GM18907 (cell line): ENCODE data around the gene ACTL8.

Source experiments
- ATAC-seq: cut with Tn5 transposase; IDR thresholded peaks from one replicate; pipeline ENCODE4 v1.9.1; 2021; ENCODE audit warnings: mild to moderate bottlenecking, moderate library complexity; ENCODE audit not compliant: unreplicated experiment

ACTL8 gene

DNA sequence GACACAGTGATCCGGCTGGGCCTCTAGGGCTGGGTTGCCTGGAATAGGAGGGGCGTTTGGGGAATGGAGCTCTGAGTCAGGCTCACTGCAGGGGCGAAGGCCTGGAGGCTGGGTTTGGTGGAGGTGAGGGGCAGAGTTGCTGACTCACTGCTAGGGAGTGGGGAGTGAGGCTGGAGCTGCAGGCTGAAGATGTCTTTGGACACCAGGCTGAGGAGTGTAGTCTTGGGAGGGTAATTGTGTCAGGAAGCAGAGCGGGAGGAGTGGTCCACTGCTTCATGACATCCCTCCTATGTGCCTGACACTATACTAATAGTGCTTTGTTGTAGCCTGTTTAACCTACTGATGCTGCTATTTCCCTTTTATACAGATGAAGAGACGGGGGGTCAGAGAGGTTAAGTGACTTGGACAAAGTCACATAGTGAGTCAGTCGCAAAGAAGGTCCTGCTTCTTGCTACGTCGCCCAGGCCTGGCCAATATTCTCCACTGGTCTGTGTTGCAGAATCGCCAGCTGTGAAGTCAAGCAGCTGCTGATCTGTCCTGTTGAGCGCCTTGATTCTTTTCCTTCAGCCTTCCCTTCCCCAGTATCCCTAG lies 13.6 kb downstream of the ACTL8 start:
- no peak for ATAC-seq

DNA sequence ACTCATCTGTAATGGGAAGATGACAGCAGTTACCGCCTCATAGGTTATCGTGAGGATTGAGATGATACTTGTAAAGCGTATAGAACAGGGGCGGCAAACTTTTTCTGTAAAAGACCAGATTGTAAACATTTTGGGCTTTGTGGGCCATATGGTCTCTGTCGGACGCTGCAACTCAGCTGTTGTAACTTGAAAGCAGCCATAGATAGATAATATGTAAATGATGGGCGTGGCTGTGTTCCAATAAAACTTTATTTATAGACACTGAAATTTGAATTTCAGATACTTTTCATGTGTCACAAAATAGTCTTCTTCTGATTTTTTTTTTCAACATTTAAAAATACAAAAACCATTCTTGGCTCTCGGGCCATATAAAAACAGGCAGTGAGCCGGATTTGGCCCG lies 15.8 kb downstream of the ACTL8 start:
- no peak for ATAC-seq

DNA sequence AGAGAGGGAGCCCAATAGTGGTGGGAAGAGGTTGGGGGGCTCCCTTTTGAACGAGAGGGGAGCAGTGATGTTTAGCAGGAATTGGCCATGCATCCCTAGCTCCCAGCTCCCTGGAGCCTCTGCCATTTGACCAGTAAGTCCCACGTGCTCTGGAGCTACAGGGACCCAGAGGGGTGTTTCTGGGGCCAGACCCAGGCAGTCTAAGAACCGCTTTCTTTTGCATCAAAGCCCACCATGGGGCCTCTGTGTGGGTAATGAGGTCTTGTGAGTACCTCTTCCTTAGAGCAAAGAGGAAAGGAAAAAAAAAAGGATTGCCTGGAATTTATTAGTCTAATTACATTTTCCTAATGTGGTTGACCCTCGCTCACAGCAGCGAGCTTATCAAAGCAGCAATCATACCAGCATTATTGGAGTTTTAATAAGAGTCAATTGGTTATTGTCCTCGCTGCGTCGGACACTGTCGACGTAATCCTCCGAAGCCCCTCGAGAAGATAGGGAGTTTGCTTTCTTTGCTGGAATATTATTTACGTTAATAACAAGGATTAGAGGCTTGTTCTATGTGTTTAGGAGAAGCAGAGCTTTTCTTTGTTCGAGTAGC lies 17.6 kb downstream of the ACTL8 start:
- no peak for ATAC-seq

DNA sequence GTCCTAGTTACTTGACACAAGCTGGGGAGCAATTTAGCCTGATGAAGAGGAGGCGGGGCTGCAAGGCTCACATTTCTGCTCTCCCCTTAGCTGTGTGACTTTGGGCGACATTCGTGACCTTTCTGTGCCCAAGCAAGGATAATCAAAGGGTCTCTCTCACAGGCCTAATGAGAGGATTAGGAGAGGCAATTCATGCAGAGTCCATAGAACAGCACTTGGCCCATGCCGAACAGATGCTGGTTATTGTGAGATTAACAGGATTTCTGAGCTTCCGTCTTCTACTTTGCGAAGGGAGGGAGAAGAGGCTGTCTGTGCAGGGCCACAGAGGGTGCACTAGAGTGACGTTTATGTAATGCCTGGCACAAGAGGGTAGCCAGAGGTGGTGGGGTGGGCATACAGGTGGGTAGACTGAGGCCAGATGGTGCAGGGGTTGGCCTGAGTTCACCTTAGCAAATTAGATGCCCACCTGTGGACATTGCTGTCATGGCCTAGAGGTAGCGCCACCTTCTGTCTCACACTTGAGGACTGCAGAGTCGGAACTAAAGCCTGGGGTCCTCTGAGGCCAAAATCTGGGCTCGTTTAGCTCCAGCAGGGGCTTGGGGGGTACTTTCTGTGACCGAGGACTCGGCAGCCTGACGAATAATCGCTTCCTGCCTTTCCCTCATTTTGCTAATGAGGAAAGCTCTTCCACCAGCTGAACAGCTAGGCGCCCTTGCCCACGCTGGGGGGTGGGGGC lies 18.6 kb downstream of the ACTL8 start:
- ATAC-seq, result no peak

DNA sequence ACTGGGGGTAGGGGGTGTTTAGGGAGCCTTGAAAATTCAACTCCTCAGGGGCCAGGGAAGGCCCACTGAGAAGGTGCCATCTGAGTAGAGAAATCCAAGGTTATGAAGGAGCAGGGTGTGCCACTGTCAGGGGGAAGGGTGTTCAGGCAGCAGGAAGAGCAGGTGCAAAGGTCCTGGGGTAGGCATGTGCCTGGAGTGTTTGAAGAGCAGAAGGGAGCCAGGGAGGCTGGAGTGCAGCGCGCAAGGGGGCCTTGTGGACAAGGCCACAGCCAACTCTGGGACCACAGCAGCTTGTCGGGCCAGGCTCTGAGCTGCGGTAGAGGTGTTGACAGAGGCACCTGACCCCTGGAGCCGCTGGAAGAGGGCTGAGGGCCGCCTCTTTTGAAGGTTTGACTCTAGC lies 19.3 kb downstream of the ACTL8 start:
- no peak for ATAC-seq

DNA sequence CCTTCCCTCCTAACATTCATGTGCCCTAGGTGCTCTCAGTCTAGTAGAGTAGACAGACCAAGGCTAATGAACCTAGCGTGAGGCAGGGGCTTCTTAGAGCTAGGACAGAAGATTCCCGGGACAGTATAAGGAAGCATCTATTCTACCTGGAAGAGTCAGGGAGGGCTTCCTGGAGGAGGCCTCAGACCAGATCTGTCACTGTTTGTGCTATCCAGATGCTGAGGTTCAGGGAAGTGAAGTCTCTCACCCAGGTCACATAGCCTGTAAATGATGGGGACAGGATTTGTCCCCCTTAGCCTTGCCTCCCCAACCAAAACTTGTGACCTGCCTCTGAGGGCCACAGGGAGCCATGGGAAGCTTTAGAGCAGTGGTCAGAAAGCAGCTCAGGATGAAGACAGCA lies 20.7 kb downstream of the ACTL8 start:
- no peak for ATAC-seq

DNA sequence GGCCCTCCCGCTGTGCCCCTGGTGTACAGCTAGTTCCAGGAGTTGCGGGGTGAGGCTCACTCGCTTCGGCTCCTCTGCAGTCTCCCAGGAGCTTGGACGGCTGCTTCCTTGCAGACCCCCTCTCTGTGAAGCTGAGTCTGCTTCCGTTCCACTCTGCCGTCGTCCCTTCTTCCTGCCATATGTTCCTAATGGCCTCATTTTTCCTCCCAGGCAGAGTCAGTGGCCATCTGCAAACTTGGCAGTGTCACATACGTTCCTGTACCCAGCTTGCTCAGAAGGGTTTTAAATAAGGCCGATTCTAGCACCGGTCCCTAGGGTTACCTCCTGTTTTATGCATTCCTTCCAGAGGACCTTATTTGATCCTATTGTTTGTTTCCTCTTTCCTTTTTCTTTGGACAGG lies 21.3 kb downstream of the ACTL8 start:
- no peak for ATAC-seq

DNA sequence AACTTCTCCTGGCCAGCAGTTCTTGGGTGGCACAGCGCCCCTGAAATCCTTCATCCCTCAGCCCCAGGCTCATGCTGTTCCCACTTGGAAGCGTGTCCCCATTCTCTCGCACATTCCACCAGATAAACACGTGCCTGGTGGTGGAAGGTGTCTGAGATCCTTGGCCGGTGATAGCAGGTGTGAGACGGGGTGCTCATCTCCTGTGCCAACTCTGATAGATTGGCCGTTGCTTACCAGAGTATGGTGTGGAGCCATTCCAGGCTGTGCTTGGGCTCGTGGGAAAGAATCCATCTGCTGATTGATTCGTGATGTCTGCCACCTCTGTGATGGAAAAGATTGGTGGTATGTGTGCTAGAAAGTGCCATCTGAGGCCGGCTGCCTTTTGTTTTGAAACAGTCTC lies 22.2 kb downstream of the ACTL8 start:
- no peak for ATAC-seq

DNA sequence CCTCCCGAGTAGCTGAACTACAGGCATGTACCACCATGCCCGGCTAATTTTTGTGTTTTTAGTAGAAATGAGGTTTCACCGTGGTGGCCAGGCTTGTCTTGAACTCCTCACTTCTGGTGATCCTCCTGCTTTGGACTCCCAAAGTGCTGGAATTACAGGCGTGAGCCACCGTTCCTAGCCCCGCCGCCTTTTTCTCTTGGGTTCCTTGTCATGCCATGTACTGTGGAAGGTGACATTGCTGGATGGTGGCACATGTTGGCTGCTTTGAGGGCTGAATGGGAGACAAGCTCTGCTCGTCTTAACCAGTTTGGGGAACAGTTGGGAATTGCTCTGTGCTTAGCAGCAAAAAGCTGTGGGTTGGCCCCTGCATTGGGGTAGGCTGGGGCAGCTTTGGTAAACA lies 22.7 kb downstream of the ACTL8 start:
- ATAC-seq, result no peak

DNA sequence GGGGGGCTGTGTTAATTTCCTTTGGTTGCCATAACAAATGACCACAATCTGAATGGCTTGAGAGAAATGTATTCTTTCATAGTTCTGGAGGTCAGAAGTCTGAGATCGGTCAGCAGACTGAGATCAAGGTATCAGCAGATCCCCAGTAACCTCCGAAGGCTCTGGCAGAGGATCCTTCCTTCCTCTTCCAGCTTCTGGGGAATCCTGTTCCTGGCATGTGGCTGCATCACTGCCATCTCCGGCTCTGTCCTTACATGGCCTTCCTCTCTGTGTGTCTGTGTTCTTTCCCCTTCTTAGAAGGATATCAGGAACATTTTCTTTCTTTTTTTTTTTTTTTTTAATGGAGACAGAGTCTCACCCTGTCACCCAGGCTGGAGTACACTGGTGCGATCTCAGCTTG lies 25.8 kb downstream of the ACTL8 start:
- ATAC-seq, result no peak

DNA sequence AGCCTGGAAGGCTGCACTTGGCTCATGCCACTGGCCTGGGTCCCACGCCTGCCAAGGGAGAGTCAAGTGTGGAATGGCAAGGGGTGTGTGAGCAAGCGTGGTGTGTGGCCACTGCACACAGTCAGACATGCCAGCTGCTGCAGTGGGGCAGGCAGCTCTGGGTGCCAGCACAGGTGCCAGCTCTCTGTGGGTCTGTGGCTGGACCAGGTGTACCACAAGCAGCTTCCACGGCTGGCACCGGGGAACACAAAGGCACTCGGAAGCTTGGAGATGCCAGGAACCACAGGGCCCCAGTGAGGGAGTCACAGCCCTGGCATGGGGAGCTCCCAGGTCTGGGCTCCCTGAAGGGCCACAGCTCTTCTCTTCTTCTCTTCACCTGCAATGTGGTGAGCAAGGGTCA lies 34.8 kb downstream of the ACTL8 start:
- ATAC-seq, result no peak

DNA sequence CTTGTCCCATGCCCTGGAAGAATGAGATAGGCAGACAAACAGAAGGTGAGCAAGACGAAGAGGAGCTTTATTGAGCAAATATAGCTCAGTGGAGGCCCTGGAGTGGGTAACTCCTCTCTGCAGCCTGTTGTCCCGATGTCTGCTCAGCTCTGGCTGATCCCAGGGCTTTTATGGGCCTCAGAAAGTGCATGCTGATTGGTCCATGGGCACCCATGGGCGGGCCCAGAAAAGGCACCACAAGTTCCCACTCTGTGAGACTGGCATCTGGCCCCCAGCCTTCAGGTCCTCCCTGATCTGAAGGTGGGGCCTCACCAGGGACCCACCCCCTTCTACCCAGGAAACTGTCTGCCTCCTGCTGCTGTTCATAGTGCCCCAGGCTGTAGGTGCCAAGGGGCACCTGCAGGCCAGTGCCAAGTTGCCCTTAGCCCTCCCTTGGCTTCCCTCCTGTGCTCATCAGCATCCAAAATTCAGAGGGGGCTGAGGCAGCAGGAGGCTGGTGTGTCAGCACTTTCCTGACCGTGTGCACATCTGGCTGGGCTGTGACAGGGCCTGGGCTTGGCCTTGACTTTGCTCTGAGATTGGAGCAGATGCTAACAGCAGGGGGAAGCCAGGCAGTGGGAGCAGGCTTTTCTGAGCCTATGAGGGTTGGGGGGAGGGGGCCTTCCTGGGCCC lies 35.4 kb downstream of the ACTL8 start:
- no peak for ATAC-seq

DNA sequence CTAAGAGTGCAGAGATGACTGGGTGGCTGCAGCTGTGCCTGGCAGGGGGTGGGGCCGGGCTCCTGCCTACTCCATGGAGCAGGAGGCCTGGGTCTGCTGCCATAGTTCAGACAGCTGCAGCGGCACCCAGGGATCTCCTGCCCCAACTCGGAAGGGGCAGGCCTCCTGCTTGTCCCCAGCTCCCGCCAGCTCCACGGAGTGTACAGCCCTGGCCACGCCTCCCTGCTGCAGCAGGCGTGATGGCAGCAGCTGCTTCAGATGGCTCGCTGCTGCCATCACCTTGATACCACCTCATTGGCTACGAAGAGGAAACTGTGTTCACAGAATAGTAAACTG lies 35.9 kb downstream of the ACTL8 start:
- no peak for ATAC-seq

DNA sequence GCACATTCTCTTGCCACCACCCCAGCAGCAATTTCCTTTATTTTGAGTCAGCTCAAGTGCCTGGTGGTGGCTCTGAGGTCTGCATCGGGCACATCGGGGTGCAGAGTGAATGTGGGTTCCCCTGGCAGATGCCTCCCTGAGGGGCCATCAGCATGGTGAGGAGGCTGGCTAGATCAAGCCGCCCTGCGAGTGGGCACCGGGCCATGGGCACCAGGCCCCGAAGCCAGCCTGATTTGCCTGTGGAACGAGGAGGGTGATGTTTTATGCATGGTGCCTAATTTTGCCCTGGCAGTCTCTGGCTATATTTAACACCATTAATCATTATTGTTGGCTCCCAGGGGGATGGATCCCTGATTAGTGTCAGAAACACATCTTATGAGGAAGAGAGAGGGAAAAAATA lies 36.3 kb downstream of the ACTL8 start:
- ATAC-seq, result no peak

DNA sequence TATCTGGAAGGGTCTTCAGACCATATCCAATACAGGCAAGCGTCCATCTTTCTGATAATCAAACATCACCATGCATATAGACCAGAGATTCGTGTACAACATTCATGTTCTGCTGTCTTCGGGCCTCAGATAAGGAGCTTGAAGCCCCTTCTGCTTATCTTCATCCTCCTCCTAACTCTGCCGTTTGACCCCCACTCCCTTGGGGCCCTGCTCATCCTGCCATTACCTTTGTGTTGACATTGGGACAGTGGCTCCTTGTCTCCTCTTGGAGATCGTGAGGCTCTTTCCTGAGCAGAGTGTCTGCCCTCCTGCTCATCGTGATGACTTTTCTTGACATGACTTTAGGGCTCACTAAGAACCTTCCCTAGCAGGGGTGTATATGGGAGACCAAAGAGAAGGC lies 37.3 kb downstream of the ACTL8 start:
- ATAC-seq, result no peak

DNA sequence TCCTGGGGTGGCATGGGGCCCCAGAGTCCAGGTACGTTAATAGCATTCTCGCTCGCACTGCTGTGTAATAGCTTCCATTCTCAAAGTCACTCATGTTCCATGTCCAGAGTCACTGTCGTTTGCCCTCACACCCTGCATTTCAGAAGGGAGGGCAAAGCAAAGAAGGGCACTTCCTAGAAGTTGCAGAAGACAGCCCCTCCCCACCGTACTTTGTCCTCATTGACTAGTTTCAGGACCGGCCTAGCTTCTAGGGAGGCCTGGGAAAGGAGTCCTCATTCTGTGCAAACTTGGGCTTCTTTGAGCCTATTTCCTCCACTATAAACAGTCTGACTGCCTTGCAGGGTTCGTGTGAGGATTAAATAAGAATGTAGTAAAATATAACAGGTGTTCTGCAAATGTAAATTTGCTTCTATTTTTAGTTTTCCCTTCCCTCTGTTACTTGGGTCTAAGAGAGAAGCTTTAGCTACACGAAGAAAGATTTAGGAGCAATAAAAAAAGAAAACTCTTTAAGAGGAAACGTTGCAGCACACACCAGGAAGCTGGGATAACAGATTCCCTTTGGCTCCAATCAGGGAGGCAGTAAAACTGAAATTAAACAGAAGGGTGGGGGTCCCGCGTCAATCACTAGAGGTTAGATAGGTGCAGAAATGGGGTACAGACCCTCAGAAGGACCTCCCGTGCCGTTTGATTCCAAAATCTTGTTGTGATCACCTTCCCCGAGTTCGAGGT lies 40.1 kb downstream of the ACTL8 start:
- ATAC-seq, result no peak

DNA sequence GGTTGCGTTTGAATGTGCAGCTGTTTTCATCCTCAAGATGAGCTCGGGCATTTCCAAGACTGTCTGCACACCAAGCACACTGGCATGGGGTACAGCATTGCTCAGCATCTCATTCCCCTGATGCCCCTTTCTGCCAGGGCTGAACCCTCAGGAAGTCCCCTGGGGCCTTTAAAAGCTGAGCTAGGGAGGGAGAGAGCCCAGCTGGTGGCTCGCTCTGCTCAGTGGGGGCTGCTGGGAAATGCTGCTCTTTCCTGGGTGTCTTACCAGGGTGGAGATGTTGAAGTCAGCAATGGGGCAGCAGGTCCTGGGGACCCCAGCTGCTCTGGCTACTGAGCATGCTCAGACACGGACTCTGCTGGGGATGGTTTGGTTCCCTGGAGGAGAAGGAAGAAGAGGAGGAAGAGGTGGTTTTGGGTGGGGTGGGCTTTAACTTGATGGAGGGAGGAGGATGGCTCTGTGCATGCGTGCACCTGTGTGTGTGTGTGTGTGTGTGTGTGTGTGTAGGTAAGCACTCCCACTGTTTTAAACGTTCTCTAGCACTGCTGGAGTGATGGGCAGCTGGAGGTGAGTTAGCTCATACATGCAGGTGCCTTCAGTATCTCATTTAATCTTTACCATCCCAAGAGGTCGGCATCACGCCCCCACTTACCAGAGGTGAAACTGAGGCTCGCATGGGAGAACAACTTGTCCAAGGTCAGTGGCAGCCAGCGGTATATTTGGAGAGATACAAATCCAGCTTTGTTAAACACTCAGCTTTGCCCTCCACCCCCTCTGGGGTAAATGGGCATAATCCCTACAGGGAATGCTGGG lies 40.9 kb downstream of the ACTL8 start:
- no peak for ATAC-seq

DNA sequence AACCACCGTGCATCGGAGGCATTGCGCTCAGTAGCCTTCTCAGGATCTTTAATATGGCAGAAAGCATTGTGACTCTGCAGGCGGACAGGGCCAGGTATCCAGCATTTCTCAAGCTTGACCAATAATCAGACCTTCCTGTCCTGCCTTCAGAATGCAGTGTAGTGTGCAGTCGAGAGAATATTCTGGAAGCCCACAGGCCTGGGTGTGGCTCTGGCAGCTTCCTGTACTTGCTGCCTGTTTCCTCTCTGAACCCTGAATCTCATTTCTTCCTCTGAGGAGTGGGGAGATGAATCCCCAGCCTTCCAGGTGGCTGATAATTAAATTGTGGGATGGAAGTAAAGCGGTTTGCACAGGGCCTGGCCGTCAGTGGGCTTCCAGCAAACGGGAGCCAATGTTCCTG lies 42.3 kb downstream of the ACTL8 start:
- no peak for ATAC-seq

DNA sequence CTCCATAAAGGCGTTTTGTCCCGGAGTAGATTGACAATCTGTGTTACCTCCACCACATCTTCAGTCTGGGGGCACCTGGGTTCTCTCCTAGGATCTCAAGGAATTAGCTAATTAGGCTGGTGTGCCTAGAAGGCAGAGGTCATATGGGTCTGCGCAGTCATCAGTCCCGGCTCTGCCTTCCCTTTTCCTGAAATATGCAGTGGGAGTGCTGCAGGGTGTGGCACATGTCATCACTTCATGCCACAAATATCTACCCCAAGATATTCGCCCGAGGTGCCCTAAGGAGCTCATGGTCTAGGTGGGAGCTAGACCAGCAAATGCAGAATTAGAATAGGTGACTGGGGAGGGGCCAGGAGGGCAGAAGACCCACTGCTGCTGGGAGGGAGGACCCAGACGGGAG lies 42.9 kb downstream of the ACTL8 start:
- ATAC-seq, result no peak

DNA sequence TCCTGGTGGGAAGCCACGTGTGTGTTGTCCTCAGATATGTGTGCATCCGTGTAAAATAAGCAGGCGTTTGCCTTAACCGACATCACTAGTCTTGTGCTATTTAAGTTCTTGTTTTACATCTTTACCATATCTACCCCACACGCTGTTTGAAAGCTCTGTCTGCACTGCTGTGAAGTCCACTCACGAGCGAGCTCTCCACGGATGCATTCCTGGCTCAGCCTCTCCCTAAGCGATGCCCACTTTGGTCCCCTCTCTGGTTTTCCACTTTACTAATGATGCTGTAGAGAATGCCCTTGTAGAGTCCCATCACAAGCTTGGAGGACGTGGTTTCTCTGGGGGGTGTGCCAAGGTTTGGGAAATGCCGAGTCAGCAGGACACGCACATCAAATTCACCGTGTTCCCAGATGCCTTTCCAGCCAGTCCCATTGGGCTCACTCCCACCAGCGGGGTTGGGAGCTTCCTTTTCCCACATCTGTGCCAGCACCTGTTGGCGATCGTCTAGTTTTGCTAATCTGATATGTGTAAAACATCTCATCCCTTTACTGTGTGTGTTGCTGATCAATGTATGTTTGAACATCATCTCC lies 43.8 kb downstream of the ACTL8 start:
- no peak for ATAC-seq
